ENCODE data around the gene SKP1.

SKP1 gene

GRCh38 chr5:134111741-134112647 is 64.8 kb downstream of the SKP1 start:
- no peak for DNase-seq

- no peak for DNase-seq
These were observed 66.4 kb downstream of the SKP1 start for GRCh38 chr5:134110382-134110781.

- DNase-seq = no peak
These were observed 69.0 kb downstream of the SKP1 start for GRCh38 chr5:134107779-134108178.

- DNase-seq = no peak
These were observed 69.6 kb downstream of the SKP1 start for GRCh38 chr5:134106991-134107701.

- no peak for DNase-seq
These were observed 72.6 kb downstream of the SKP1 start for GRCh38 chr5:134103998-134104654.

GRCh38 chr5:134103397-134103796 is 73.4 kb downstream of the SKP1 start:
- DNase-seq = no peak

GRCh38 chr5:134101686-134102439 is 74.9 kb downstream of the SKP1 start:
- DNase-seq = peak in 1 of 2 experiments; percentile 44

GRCh38 chr5:134100283-134101091 is 76.3 kb downstream of the SKP1 start:
- DNase-seq = no peak

GRCh38 chr5:134099939-134100282 is 76.8 kb downstream of the SKP1 start:
- no peak for DNase-seq

- no peak for DNase-seq
These were observed 77.4 kb downstream of the SKP1 start for GRCh38 chr5:134099288-134099872.
